GM18511 (cell line): Measurements from ENCODE around the gene RPTOR.
A peak's percentile ranks its signal among the peaks of the same experiment; 100 is the strongest.
"Not testable (repeated sequence)": the region's sequence is repeated elsewhere in the genome, so short reads cannot be mapped to it uniquely, and the experiment has no call there.

Experiments
- ATAC-seq: cut with Tn5 transposase; IDR thresholded peaks from one replicate; pipeline ENCODE4 v1.9.1; 2021; ENCODE audit warnings: mild to moderate bottlenecking, moderate library complexity; ENCODE audit not compliant: unreplicated experiment

The RPTOR gene

DNA sequence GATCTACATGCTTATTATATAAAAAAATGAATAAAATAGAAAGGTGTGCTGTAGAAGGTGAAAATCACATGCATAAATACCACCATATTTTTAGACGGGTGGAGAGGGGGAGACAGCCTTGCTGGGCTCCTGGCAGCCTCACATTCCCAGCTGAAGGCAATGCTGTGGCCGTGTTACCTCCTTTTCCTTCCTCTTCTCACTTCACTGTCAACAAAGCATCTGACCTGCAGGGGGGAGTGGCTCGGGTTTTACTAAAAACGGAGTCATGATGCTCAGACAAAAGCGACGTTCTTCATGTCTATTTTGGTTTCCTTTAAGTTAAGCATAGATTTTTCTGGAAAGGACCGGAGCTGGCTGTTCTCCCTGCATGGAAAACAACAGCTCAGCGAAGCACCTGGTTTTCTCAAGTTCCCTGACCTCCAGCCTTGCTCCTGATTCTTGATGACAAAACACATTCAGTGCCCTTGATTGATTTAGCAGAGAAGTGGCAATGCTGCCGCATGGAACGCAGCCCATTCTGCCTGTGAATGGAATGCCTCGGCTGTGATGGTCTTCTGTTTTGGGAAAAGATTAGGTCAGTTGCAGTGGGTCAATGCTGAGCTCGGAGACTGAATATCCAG, 5.5 kb upstream of the RPTOR start:
- no peak for ATAC-seq

DNA sequence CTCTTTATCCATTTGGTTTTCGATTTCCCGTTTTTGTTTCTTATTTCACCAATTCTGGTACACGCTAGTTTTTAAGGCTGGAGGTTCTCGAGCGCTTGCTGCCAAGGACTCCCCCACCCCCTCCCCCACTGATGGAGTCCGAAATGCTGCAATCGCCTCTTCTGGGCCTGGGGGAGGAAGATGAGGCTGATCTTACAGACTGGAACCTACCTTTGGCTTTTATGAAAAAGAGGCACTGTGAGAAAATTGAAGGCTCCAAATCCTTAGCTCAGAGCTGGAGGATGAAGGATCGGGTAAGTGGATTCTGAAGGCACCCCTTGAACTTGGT, 825 bp downstream of the RPTOR start:
- no peak for ATAC-seq

DNA sequence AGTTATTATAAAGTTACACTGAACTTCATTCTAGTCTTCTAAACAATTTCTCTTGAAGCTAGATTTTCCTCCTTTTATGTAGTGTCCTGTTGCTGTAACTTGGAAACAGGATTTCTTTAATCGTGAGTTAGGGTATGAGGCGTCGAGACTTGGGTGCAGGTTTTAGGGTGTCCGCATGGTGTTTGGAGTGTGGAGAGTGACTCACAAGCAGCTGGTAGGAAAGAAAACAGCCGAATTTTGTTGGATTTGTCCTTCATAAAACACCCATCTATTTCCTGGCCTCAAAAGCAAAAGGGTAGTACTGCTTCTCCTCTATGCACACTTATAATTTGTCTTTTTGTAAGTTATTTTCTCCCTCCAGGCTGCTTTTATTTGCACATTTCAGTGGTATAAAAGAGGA, 1.6 kb downstream of the RPTOR start:
- no peak for ATAC-seq

DNA sequence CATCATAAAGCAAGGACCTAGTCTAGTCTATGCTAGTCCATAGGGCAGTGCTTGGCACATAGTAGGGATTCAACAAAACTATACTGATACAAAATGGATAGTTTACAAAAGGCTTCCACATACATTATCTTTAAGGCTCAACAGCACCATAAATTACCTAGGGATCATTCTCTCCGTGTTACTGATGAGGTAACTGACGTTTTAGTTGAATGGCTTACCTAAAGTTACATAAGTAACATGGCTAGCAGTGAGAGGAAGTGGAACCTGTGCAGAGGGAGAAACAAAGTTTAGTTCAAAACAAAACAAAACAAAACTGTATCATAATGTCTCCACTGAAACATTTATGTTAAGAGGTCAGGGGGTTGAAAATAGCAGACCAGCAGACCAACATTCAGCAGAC, 7.9 kb downstream of the RPTOR start:
- no peak for ATAC-seq

DNA sequence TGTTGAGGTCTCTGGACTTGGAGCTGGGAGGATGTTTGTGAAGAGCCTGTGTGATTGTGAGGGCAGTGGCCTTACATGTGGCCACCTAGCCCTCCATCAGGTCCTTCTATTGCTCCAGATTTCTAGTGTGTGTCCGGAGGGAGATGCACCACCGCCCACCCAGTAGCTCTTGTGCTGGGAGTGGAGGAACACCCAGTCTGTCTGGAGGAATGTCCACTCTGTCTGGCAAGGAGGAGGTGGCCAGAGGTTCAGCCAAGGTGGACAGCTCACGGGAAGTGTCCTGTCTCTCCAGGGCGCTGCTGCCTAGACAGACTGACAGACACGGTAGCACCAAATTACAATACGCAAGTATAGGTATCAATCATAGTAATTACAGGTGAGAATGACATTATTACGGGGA, 10.6 kb downstream of the RPTOR start:
- no peak for ATAC-seq

DNA sequence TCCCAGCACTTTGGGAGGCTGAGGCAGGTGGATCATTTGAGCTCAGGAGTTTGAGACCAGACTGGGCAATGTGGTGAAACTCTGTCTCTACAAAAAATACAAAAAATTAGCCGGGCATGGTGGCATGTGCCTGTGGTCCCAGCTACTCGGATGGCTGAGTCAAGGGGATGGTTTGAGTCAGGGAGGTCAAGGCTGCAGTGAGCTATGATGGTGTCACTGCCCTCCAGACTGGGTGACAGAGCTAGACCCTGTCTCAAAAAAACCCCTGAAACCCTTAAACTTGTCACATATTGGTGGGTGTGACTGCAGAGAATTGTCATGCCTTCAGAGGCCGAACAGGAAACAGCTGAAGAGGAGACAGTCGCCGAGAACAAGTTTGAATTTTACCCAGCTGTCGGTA, 13.4 kb downstream of the RPTOR start:
- no peak for ATAC-seq

DNA sequence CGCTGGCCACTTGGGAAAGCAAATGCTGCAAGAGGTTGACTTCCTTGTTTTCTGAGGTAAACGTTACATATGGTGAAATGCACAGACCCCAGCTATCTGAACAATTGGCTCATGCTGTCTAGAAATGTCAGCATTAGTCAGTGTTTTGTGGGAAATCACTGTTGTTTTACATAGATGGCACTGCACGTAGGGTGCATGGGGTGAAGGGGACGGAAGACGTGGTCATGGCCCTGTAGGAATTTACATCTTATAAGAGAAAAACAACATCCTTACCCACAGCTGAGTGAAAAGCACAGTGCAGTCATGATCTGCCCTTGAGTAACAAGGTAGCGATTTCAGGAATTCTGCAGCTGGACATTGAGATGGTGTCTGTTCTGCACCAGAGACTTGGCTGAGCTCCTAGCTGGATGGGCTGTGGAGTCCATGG, 15.2 kb downstream of the RPTOR start:
- no peak for ATAC-seq

DNA sequence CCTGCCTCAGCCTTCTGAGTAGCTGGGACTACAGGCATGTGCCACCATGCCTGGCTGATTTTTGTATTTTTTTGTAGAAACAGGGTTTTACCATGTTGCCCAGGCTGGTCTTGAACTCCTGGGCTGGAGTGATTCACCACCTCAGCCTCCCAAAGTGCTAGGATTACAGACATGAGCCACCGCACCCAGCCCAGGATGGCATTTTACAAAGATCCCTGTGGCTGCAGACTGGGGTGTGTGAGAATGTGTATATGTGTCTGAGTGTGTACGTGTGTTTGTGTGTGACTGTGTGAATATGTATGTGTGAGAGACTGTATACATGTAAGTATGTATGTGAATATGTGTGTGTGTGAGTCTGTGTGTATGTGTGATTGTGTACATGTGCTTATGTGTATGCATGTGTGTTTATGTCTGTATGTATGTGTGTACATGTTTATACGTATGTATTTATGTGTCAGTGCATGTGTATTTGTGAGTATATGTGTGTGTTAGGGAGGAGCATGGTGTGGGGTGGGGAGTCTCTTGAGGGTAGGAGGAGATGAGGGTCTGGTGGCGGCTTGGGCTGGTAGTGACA, 17.0 kb downstream of the RPTOR start:
- ATAC-seq: no peak

DNA sequence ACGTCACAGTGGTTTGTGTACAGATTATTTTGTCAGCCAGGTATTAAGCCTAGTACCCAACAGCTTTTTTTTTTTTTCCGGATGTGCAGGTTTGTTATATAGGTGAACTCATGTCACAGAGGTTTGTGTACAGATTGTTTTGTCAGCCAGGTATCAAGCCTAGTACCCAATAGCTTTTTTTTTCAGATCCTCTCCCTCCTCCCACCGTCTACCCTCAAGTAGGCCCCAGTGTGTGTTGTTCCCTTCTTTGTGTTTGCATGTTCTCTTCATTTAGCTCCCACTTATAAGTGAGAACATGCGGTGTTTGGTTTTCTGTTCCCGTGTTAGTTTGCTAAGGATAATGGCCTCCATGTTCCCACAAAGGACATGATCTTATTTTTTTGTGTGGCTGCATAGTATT, 19.9 kb downstream of the RPTOR start:
- ATAC-seq: no peak

DNA sequence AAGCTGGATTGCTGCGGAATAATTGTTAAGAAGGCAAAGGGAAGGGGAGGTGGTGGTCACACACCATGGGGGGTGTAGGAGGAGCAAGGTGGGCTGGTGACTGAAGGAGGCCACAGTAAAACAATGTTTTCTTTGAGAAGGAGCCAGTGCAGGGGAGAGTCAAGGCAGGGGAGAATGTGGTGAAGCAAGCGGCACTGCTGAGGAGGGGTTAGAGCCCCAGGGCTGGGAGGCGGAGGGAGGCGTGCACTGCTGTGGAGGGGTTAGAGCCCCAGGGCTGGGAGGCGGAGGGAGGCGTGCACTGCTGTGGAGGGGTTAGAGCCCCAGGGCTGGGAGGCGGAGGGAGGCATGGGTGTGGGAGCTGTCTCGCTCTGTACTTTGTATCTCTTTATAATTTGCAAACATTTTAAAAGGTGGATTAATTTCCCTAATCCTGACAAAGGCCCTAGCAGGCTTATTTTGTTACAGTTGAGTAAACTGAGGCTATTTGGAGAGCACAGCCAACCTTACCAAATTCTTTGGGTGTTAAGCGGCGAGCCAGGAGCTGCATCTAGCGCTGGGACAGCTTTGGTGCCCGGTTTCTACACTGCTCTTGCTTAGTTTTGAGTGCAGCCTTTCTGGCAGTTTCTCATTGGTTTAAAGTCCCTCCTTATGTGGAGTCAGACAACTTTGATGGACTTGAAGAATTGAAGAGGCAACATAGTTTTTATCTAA, 20.9 kb downstream of the RPTOR start:
- no peak for ATAC-seq

DNA sequence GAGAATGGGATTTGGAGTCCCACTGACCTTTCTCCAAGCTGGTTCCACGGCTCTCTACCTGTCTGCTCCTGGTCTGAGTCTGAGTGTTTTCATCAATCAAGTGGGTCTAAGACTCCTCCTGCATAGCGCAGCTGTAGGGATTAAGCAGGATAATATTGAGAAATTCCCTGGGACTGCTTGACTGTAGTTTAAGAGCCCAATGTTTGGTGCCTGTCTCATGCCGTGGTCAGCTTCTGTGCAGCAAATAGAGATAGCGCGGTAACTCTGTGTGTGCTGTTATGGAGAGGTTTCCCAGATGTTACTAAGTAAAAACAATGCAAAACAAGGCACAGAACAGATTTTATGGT, 21.4 kb downstream of the RPTOR start:
- no peak for ATAC-seq

DNA sequence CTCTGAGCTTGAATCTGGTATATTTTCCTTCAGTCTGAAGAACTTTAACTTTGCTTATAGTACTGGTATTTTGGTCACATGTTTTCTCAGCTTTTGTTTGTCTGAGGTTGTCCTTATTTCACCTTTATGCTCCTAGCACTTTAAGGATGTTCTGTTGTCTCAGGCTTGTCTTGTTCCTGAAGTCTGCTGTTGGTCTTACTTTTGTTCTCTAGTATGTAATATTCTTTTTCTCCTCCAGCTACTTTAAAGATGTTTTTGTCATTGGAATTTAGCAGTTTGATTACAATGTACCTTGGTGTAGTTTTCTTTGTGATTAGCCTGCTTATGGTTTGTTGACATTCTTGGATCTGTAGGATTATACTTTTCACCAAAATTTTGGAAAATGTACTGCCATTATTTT, 23.6 kb downstream of the RPTOR start:
- ATAC-seq: no peak

DNA sequence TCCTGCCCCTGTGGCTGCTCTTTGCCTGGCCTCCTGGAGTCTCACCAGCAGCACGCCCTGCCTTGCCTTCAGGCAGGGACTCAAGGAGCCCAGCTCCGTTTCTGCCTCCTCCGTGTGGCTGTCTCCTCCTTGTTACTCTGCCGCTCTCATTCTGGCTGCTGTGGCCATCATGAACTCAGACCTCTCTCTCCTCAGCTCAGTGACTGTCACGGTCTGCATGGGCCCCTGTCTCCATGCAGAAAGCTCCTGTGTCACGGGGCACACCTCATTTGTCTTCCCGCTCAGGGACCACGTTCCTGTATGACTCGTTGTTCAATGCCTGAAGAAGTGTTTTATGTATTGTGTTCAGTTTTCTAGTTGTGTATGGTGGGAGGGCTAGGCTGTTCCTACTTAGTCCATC, 25.3 kb downstream of the RPTOR start:
- no peak for ATAC-seq

DNA sequence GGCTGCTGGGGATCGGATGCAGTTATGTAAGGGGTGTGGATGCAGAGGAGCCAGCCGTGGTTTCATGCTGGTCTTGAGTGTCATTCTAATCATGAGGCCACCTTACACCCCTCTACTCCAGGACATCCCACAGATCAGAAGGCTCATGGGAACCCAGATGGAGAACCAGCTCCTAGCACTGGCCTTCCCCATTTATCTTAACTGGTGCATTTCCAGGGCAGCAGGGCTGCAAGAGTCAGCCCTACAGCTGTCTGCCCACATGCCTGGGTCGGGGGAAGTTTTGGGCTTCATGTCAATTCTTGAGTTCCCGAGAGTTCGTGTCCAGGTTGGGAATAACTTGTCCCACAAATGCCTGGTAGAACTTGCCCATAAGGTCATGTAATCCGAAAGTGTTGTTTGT, 29.1 kb downstream of the RPTOR start:
- no peak for ATAC-seq

DNA sequence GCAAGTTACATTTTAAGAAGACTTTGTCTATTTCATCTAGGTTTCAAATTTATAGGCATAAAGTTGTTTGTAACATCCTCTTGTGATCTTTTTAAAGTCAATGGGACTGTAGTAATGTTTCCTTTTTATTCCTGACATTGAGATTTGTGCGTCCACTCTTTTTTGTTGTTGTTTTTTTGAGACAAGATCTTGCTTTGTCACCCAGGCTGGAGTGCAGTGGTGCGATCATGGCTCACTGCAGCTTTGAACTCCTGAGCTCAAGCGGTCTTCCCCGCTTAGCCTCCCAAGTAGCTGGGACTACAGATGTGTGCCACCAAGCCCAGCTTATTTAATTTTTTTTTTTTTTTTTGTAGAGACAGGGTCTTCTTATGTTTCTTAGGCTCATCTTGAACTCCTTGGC, 29.9 kb downstream of the RPTOR start:
- no peak for ATAC-seq

DNA sequence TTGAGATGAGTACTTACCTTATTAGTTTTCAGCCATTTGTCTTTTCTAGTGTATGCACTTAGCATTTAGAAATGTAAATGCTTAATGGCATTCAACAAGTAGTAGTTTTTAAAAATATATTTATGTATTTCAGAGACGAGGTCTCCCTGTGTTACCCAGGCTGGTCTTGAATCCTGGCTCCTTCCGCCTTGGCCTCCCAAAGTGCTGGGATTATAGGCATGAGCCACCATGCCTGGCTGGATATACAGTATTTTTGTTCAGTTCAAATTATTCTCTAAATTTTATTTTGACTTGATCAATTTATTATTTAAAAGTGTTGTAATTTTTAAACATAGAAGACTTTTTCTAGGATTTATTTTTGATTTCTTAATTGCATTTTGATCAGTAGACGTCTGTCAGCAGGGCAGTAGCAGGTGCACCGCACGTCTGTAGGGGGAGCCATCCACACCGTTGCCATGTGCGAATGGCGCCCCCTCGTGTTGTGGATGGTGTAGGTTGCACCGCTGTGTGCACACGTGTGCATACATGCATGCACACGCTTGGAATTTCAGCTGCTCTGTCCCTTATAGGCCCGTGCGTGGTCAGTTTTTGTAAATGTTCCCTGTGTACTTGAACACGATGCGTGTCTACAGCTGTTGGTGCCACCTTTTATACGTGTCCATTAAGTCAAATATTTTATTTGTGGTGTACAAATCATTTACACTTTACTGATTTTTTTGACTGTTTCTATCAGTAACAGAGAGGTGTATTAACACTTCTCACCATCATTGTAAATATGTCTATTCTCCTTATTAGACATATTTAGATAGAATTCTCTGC, 30.6 kb downstream of the RPTOR start:
- peak; percentile 57 for ATAC-seq

DNA sequence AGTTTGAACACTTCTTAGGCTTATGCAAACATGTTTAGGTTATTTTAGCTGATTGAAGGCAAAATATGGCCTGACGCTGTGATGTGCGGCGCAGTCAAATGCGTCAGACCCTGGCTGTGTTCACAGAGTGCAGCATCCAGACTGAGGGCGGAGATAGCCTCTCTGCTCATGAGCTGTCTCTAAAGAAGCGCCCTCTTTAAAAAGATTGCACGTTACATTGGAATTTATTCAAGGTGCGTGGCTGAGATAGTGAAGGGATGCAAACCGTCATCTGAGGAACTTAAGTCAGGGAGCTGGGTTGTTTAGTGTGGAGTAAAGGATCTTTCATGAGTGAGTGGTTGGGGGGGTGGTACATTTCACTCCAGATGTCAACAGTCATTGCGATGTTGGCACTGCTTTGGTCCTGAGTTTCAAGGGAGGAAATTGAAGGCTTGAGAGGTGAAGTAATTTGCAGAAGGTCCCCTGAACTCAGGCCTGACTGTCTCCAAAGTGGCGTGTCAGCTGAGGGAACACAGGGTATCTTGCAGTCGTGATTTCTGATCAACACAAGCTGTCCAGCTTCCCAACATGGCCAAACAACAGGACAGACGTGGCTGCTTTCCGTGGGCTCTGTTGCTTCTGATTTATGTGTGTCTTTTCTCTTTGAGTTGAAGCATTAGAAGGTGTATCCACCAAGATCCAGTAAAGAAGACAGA, 33.4 kb downstream of the RPTOR start:
- no peak for ATAC-seq

DNA sequence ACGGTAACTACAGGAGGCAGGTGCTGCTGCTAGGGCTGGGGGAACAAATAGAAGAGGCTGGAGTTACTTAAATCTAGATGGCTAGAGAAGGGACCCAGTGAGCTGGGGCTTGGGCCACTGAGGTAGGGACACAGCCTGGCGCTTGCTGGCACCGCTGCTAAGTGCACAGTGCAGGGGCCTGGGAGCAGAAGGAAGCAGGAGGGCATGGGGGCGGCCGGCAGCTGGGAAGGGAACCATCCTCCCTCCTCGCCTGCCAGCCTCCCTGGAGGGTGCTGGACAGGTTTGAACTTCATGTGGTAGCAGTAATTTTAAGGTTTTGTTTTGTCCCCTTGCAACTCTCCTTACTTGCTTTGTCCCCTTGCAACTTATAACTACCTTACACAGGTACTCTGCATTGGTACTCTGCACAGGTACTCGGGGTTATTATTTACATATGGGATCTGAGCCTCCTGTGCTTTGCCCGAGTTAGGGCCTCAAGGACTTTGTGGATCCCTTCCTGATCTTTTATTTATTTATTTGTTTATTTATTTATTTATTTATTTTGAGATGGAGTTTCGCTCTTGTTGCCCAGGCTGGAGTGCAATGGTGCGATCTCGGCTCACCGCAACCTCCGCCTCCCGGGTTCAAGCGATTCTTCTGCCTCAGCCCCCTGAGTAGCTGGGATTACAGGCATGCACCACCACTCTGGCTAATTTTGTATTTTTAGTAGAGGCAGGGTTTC, 34.2 kb downstream of the RPTOR start:
- not testable (repeated sequence) for ATAC-seq

DNA sequence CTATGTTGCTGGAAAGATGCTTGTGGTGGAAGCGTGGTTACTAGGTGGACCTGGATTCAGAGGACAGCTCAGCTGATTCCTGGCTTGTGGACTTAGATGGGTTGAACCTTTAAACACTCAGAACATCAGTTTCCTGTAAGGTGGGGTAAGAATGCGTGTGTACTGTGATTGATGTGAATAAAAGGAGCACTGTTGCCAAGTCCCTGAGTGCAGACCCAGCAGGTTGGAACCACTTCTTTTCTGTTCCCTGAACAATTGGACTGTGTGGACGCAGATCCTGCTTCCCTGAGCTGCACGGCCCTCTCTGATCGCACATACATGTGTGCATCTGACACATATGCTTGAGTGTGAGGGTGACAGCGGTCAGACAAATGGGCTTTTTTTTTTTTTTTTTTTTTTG, 37.5 kb downstream of the RPTOR start:
- ATAC-seq: no peak

DNA sequence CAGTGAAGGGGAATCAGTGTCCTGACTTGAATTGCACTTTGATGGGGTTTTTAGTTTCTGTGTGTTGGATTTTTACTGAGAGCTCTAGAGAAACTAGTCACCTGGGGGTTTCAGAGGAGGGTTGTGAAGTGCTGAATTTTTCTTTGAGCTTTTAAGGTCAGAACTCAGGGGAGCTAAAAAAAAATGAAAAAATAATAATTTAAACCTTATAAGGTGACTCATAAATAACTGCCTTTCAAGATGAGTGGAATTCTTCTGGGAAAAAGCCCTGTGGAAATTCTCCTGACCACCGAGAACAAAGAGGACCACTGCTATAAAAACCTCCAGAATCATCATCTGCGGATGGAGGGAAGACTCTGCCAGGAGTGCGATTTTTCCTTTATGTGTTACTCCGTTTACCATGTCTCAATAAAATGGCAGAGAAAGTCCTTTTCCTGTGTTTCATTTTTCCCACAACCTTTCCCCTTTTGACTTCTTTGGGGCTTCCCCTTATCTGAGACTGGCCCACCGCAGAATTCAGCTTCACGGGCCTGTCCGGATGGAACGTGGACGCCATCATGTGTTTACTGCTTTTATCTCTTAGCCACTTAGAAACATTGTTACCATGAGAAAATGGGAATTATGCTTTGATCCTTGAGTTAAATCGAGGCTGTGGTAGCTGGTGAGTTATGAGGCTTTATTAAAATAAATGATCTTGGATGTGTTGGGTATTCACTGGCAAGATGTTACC, 39.7 kb downstream of the RPTOR start:
- no peak for ATAC-seq
